T-helper 2 cell treated with Interferon-gamma antibody and Interleukin-4, amounts not matched to agents 100 ng/mL and 5 ng/mL, for 36 hours (primary cell): Measurements from ENCODE around the gene DCTN3. TPM values are rescaled to one million over a fixed set of nuclear protein-coding genes. Genes with fewer than 3 reads are reported as not detected.

Experiments
- intact Hi-C: fragments of 100-400 bp; cut with micrococcal nuclease; formaldehyde crosslinking; loops from one replicate; pipeline ENCODE4 v1.15.1; 2023
- total RNA-seq: library from RNA; stranded (reverse); gene quantifications from 2 replicates; pipeline ENCODE4 v1.2.3, GENCODE V29; 2022

The DCTN3 gene
- total RNA-seq, 1 donor from 2014 or later: 115 TPM

GRCh38 chr9:34591917-34592866 lies 28.1 kb downstream of the DCTN3 start:
- intact Hi-C loops: loop anchor here (1.0 to 10.0 kb wide), 4 partner anchors 44 to 187 kb away; no protein-coding TSS in a partner anchor

GRCh38 chr9:34591248-34591916 lies 28.9 kb downstream of the DCTN3 start:
- intact Hi-C loops: loop anchor here (1.0 to 10.0 kb wide), 4 partner anchors 43 to 187 kb away; no protein-coding TSS in a partner anchor

- intact Hi-C loops: loop anchor here (1.0 to 10.0 kb wide), 4 partner anchors 42 to 186 kb away; no protein-coding TSS in a partner anchor
Observed at GRCh38 chr9:34590381-34591247, 29.7 kb downstream of the DCTN3 start.

- intact Hi-C loops: loop anchor here (10.0 kb wide), 1 partner anchor 185 kb away; no protein-coding TSS in a partner anchor
Observed at GRCh38 chr9:34589636-34590380, 30.5 kb downstream of the DCTN3 start, which contains the start of gene CNTFR. CNTFR (minus strand) TSS chr9:34589724; CDS start chr9:34568981, 20,743 bp downstream.

- intact Hi-C loops: no loop called here
Observed at GRCh38 chr9:34588671-34589635, 31.3 kb downstream of the DCTN3 start.

- intact Hi-C loops: no loop called here
Observed at GRCh38 chr9:34587271-34587670, 33.0 kb downstream of the DCTN3 start.

- intact Hi-C loops: no loop called here
Observed at GRCh38 chr9:34585946-34586669, 34.2 kb downstream of the DCTN3 start.

- intact Hi-C loops: no loop called here
Observed at GRCh38 chr9:34584970-34585369, 35.3 kb downstream of the DCTN3 start.

GRCh38 chr9:34582787-34583186 lies 37.5 kb downstream of the DCTN3 start:
- intact Hi-C loops: no loop called here

- intact Hi-C loops: no loop called here
Observed at GRCh38 chr9:34581318-34581717, 39.0 kb downstream of the DCTN3 start.

GRCh38 chr9:34580358-34580757 lies 39.9 kb downstream of the DCTN3 start:
- intact Hi-C loops: no loop called here

- intact Hi-C loops: no loop called here
Observed at GRCh38 chr9:34579808-34580163, 40.5 kb downstream of the DCTN3 start.

GRCh38 chr9:34579104-34579807 lies 41.0 kb downstream of the DCTN3 start:
- intact Hi-C loops: no loop called here

GRCh38 chr9:34578241-34579103 lies 41.8 kb downstream of the DCTN3 start:
- intact Hi-C loops: no loop called here

GRCh38 chr9:34577400-34578240 lies 42.7 kb downstream of the DCTN3 start:
- intact Hi-C loops: no loop called here
